Measurements from ENCODE around the gene OBP2A. TPM values are rescaled to one million over a fixed set of nuclear protein-coding genes. Genes with fewer than 3 reads are reported as not detected.
A peak's percentile ranks its signal among the peaks of the same experiment; 100 is the strongest.
"Not testable (repeated sequence)": the region's sequence is repeated elsewhere in the genome, so short reads cannot be mapped to it uniquely, and the experiment has no call there.

The OBP2A gene
- polyA plus RNA-seq (2013, experiment 1 of 2), result not detected
- polyA plus RNA-seq (2013, experiment 2 of 2), result not detected

GRCh38 chr9:135545646-135546176, at the start of gene OBP2A:
Gene OBP2A (plus strand): TSS chr9:135546126. CDS start chr9:135546181, 55 bp downstream.
- not testable (repeated sequence) for H3K23ac ChIP-seq (ENCODE audit: low read length); H3K27me3 ChIP-seq (ENCODE audit: insufficient read depth, low read length, poor library complexity); H2BK5ac ChIP-seq (ENCODE audit: low read length); H2BK15ac ChIP-seq (replicated peaks; ENCODE audit: low read depth); H3K18ac ChIP-seq (ENCODE audit: low read length); H3K9ac ChIP-seq (ENCODE audit: low read length); DNase-seq; H3K79me2 ChIP-seq (ENCODE audit: control insufficient read depth, insufficient read depth, low read length); H4K8ac ChIP-seq (ENCODE audit: low read depth, low read length); H3K4me2 ChIP-seq (ENCODE audit: low read length); H3K4ac ChIP-seq (ENCODE audit: low read depth, low read length); H3K79me1 ChIP-seq (ENCODE audit: low read length); H2AK5ac ChIP-seq (ENCODE audit: low read length); H3K36me3 ChIP-seq (ENCODE audit: control insufficient read depth, insufficient read depth, low read length); H4K5ac ChIP-seq (ENCODE audit: low read length); H3K27ac ChIP-seq (ENCODE audit: low read depth, low read length); H3K4me3 ChIP-seq (ENCODE audit: low read length); H3K56ac ChIP-seq (ENCODE audit: low read length); H3K4me1 ChIP-seq (ENCODE audit: control insufficient read depth, low read depth, low read length); H2BK120ac ChIP-seq (ENCODE audit: low read depth, low read length)
- no CpG with 5 or more reads among the region's 19 CpGs for WGBS (ENCODE audit: extremely low coverage, insufficient coverage, low lambda C conversion rate)

- Histone ChIP-seq H4K8ac (ENCODE audit: low read depth, low read length) (no peak overlapping the region), H3K4me3 (ENCODE audit: low read length) (no peak overlapping the region)
- no CpG with 5 or more reads among the region's 15 CpGs for WGBS (ENCODE audit: extremely low coverage, insufficient coverage, low lambda C conversion rate)
Measured at GRCh38 chr9:135498381-135499126, 47.4 kb upstream of the OBP2A start.

GRCh38 chr9:135499326-135500070, 46.4 kb upstream of the OBP2A start:
- H3K56ac ChIP-seq (ENCODE audit: low read length), result peak overlapping the region; percentile 63
- H2AK5ac ChIP-seq (ENCODE audit: low read length), result no peak overlapping the region
- no peak overlapping the region for H2BK15ac ChIP-seq (replicated peaks; ENCODE audit: low read depth)
- H3K27ac ChIP-seq (ENCODE audit: low read depth, low read length), result no peak overlapping the region
- peaks cover 16% of the 10 kb centered on the region for H3K79me2 ChIP-seq (ENCODE audit: control insufficient read depth, insufficient read depth, low read length)
- H3K18ac ChIP-seq (ENCODE audit: low read length), result no peak overlapping the region
- no peaks in the 10 kb centered on the region for H3K4me1 ChIP-seq (ENCODE audit: control insufficient read depth, low read depth, low read length)
- no peak overlapping the region for H2BK120ac ChIP-seq (ENCODE audit: low read depth, low read length)
- no peak overlapping the region for H4K5ac ChIP-seq (ENCODE audit: low read length)
- H3K4me3 ChIP-seq (ENCODE audit: low read length), result peak overlapping the region; percentile 15
- H3K4me2 ChIP-seq (ENCODE audit: low read length), result peak overlapping the region; percentile 51
- peak overlapping the region; percentile 59 for H3K9ac ChIP-seq (ENCODE audit: low read length)
- H4K8ac ChIP-seq (ENCODE audit: low read depth, low read length), result no peak overlapping the region
- DNase-seq, result peak; percentile 90
- WGBS (ENCODE audit: extremely low coverage, insufficient coverage, low lambda C conversion rate), result no CpG with 5 or more reads among the region's 58 CpGs
- peaks cover 14% of the 10 kb centered on the region for H3K79me1 ChIP-seq (ENCODE audit: low read length)
- no peak overlapping the region for H3K4ac ChIP-seq (ENCODE audit: low read depth, low read length)
- H2BK5ac ChIP-seq (ENCODE audit: low read length), result no peak overlapping the region
- peaks cover 10% of the 10 kb centered on the region for H3K36me3 ChIP-seq (ENCODE audit: control insufficient read depth, insufficient read depth, low read length)
- H3K23ac ChIP-seq (ENCODE audit: low read length), result no peak overlapping the region
- H3K27me3 ChIP-seq (ENCODE audit: insufficient read depth, low read length, poor library complexity), result no peaks in the 10 kb centered on the region

More at GRCh38 chr9:135498381-135499126, 47.4 kb upstream of the OBP2A start:
- H3K79me1 ChIP-seq (ENCODE audit: low read length), result peaks cover 13% of the 10 kb centered on the region
- peaks cover 16% of the 10 kb centered on the region for H3K79me2 ChIP-seq (ENCODE audit: control insufficient read depth, insufficient read depth, low read length)
- no peak overlapping the region for H3K9ac ChIP-seq (ENCODE audit: low read length)
- DNase-seq, result no peak
- H2BK5ac ChIP-seq (ENCODE audit: low read length), result no peak overlapping the region
- H3K36me3 ChIP-seq (ENCODE audit: control insufficient read depth, insufficient read depth, low read length), result peaks cover 3% of the 10 kb centered on the region
- H3K27me3 ChIP-seq (ENCODE audit: insufficient read depth, low read length, poor library complexity), result no peaks in the 10 kb centered on the region
- no peak overlapping the region for H3K27ac ChIP-seq (ENCODE audit: low read depth, low read length)
- no peak overlapping the region for H2AK5ac ChIP-seq (ENCODE audit: low read length)
- no peak overlapping the region for H2BK15ac ChIP-seq (replicated peaks; ENCODE audit: low read depth)
- H4K5ac ChIP-seq (ENCODE audit: low read length), result no peak overlapping the region
- H3K18ac ChIP-seq (ENCODE audit: low read length), result no peak overlapping the region
- H3K56ac ChIP-seq (ENCODE audit: low read length), result no peak overlapping the region
- H3K23ac ChIP-seq (ENCODE audit: low read length), result no peak overlapping the region
- H3K4me1 ChIP-seq (ENCODE audit: control insufficient read depth, low read depth, low read length), result no peaks in the 10 kb centered on the region
- H3K4me2 ChIP-seq (ENCODE audit: low read length), result no peak overlapping the region
- no peak overlapping the region for H3K4ac ChIP-seq (ENCODE audit: low read depth, low read length)
- no peak overlapping the region for H2BK120ac ChIP-seq (ENCODE audit: low read depth, low read length)

GRCh38 chr9:135500071-135500524, 45.8 kb upstream of the OBP2A start:
- no CpG with 5 or more reads among the region's 29 CpGs for WGBS (ENCODE audit: extremely low coverage, insufficient coverage, low lambda C conversion rate)
- Histone ChIP-seq H3K27me3 (ENCODE audit: insufficient read depth, low read length, poor library complexity) (no peaks in the 10 kb centered on the region), H4K8ac (ENCODE audit: low read depth, low read length) (no peak overlapping the region), H3K36me3 (ENCODE audit: control insufficient read depth, insufficient read depth, low read length) (peaks cover 10% of the 10 kb centered on the region), H2AK5ac (ENCODE audit: low read length) (no peak overlapping the region), H3K56ac (ENCODE audit: low read length) (peak overlapping the region; percentile 49), H3K23ac (ENCODE audit: low read length) (no peak overlapping the region), H3K79me1 (ENCODE audit: low read length) (peaks cover 14% of the 10 kb centered on the region), H2BK15ac (replicated peaks; ENCODE audit: low read depth) (no peak overlapping the region), H3K79me2 (ENCODE audit: control insufficient read depth, insufficient read depth, low read length) (peaks cover 16% of the 10 kb centered on the region), H3K27ac (ENCODE audit: low read depth, low read length) (no peak overlapping the region), H3K4me2 (ENCODE audit: low read length) (peak overlapping the region; percentile 51), H3K9ac (ENCODE audit: low read length) (peak overlapping the region; percentile 52), H3K4me3 (ENCODE audit: low read length) (peak overlapping the region; percentile 15), H2BK120ac (ENCODE audit: low read depth, low read length) (no peak overlapping the region), H3K4ac (ENCODE audit: low read depth, low read length) (no peak overlapping the region), H3K4me1 (ENCODE audit: control insufficient read depth, low read depth, low read length) (no peaks in the 10 kb centered on the region), H3K18ac (ENCODE audit: low read length) (no peak overlapping the region), H4K5ac (ENCODE audit: low read length) (no peak overlapping the region), H2BK5ac (ENCODE audit: low read length) (no peak overlapping the region)
- DNase-seq, result no peak

DNA sequence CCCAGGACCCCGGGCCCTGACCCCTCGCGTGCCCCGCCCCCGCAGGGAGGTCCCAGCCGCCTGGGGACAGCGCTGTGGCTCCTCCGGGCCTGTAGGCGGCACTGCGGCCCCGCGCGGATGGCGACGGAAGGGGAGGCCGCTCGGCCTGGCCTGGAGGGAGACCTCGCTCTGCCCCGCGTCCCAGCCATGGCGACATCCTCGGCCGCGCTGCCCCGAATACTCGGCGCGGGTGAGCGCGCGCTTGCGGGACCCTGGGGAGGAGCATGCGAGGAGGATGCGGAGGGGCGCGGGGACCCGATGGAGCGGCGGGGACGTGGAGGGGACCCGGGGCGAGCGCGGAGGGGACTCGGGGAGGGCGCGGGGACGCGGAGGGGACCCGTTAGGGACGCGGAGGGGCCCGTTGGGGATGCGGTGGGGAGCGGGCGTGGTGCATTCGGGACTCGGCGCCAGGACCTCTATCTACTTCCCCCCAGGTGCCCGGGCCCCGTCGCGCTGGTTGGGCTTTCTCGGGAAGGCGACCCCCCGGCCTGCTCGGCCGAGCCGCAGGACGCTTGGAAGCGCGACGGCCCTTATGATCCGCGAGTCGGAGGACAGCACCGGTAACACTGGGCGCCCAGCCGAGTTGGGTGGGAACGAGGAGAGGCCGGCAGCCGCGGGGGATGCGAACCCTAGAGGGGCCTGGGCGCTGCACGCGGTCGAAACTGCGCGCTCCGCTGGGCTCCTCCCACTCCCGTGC, 45.2 kb upstream of the OBP2A start, which contains the start of gene MRPS2:
MRPS2 (plus strand) TSS at position 158 of the 736 bp plus-strand sequence; CDS start at position 187, 29 bp downstream.
- Histone ChIP-seq H3K18ac (ENCODE audit: low read length) (peak within 1 kb of the TSS; percentile 72), H3K4me2 (ENCODE audit: low read length) (peak within 1 kb of the TSS; percentile 80), H2AK5ac (ENCODE audit: low read length) (no peak within 1 kb of the TSS), H3K27ac (ENCODE audit: low read depth, low read length) (no peak within 1 kb of the TSS), H3K23ac (ENCODE audit: low read length) (peak within 1 kb of the TSS; percentile 89), H2BK120ac (ENCODE audit: low read depth, low read length) (no peak within 1 kb of the TSS), H3K9ac (ENCODE audit: low read length) (peak within 1 kb of the TSS; percentile 97), H3K36me3 (ENCODE audit: control insufficient read depth, insufficient read depth, low read length) (peaks cover 11% of the 10 kb centered on the region), H4K8ac (ENCODE audit: low read depth, low read length) (peak within 1 kb of the TSS; percentile 30), H2BK5ac (ENCODE audit: low read length) (no peak within 1 kb of the TSS), H2BK15ac (replicated peaks; ENCODE audit: low read depth) (no peak within 1 kb of the TSS), H3K79me1 (ENCODE audit: low read length) (peaks cover 14% of the 10 kb centered on the region), H3K27me3 (ENCODE audit: insufficient read depth, low read length, poor library complexity) (no peaks in the 10 kb centered on the region), H3K4me1 (ENCODE audit: control insufficient read depth, low read depth, low read length) (no peaks in the 10 kb centered on the region), H3K56ac (ENCODE audit: low read length) (peak within 1 kb of the TSS; percentile 98), H3K4me3 (ENCODE audit: low read length) (peak within 1 kb of the TSS; percentile 95), H3K79me2 (ENCODE audit: control insufficient read depth, insufficient read depth, low read length) (peaks cover 16% of the 10 kb centered on the region), H4K5ac (ENCODE audit: low read length) (no peak within 1 kb of the TSS), H3K4ac (ENCODE audit: low read depth, low read length) (peak within 1 kb of the TSS; percentile 82)
- WGBS (ENCODE audit: extremely low coverage, insufficient coverage, low lambda C conversion rate), result no CpG with 5 or more reads among the region's 92 CpGs
- peak; percentile 95 for DNase-seq
